Peyer's patch (tissue), 4 donors: Measurements from ENCODE around the gene ZNF664. TPM values are rescaled to one million over a fixed set of nuclear protein-coding genes. Genes with fewer than 3 reads are reported as not detected.

Experiments used
- DNase-seq, 3 donors: peaks; one replicate each; pipeline ENCODE4 v3.0.0-alpha.2; 2017 to 2019
- H3K27ac ChIP-seq, 4 donors: fragments of 200-600 bp; sonication (generic); one replicate each; pipeline ENCODE4 v1.5.1; 2016 to 2019
- H3K27me3 ChIP-seq, 2 donors: fragments of 200-600 bp; sonication (generic); one replicate each; pipeline ENCODE4 v1.5.1; 2019
- H3K36me3 ChIP-seq, 3 donors: fragments of 200-600 bp; sonication (generic); one replicate each; pipeline ENCODE4 v1.5.1; 2016 to 2019
- H3K4me1 ChIP-seq, 4 donors: fragments of 200-600 bp; sonication (generic); one replicate each; pipeline ENCODE4 v1.5.1; 2016 to 2019
- H3K4me3 ChIP-seq, 4 donors: fragments of 200-600 bp; sonication (generic); 1 replicate in 3 of 4; 2 replicates in 1 of 4; pipeline ENCODE4 v1.5.1; 2016 to 2019; ENCODE audit warnings: mild to moderate bottlenecking in 1 of 4
- H3K9me3 ChIP-seq, 4 donors: fragments of 200-600 bp; sonication (generic); one replicate each; pipeline ENCODE4 v1.5.1; 2016 to 2019; ENCODE audit warnings: mild to moderate bottlenecking in 1 of 4
- CTCF ChIP-seq, 6 experiments: fragments of 450-650 bp in 4 of 6; fragments of 200-600 bp in 2 of 6; sonication (generic) in 1 of 6; IDR thresholded peaks; one replicate each; pipeline ENCODE4 v1.5.1; 2017 to 2019; ENCODE audit warnings: antibody characterized with exemption in 6 of 6, mild to moderate bottlenecking in 3 of 6, moderate library complexity in 1 of 6
- POLR2A ChIP-seq, 2 donors: fragments of 450-650 bp; IDR thresholded peaks; one replicate each; pipeline ENCODE4 v1.5.1; 2017; ENCODE audit warnings: antibody characterized with exemption in 2 of 2, mild to moderate bottlenecking in 2 of 2, moderate library complexity in 2 of 2
- total RNA-seq, 4 donors: library from RNA; depleted of rRNA; stranded (reverse); fragments of >200 nt; gene quantifications; one replicate each; pipeline ENCODE4 v1.1.0, GENCODE V29; 2016

Gene ZNF664
- total RNA-seq, 4 donors from 2014 or later: 75.9 to 160 (median 114) TPM

- no peaks in the 10 kb centered on the region for H3K27me3 ChIP-seq
Observed at GRCh38 chr12:124035163-124035562, 62.1 kb downstream of the ZNF664 start.

GRCh38 chr12:124036171-124036598 is 63.2 kb downstream of the ZNF664 start:
- TF ChIP-seq CTCF (IDR thresholded peaks at IDR 0.05) (no peak), POLR2A (IDR thresholded peaks at IDR 0.05) (no peak)
- no peak for DNase-seq

More at GRCh38 chr12:124035163-124035562, 62.1 kb downstream of the ZNF664 start:
- Histone ChIP-seq H3K9me3 (no peaks in the 10 kb centered on the region), H3K4me1 (no peaks in the 10 kb centered on the region), H3K4me3 (no peak overlapping the region), H3K36me3 (no peaks in the 10 kb centered on the region), H3K27ac (no peak overlapping the region)
- DNase-seq: no peak
- TF ChIP-seq CTCF (IDR thresholded peaks at IDR 0.05): no peak
- TF ChIP-seq POLR2A (IDR thresholded peaks at IDR 0.05): no peak

GRCh38 chr12:124036657-124037109 is 63.7 kb downstream of the ZNF664 start:
- no peaks in the 10 kb centered on the region for H3K9me3 ChIP-seq
- H3K4me3 ChIP-seq: no peak overlapping the region
- no peak overlapping the region for H3K27ac ChIP-seq
- H3K36me3 ChIP-seq: no peaks in the 10 kb centered on the region
- DNase-seq: peak in 2 of 3 donors; percentile 22 to 65
- TF ChIP-seq POLR2A (IDR thresholded peaks at IDR 0.05): no peak
- TF ChIP-seq CTCF (IDR thresholded peaks at IDR 0.05): peak; percentile 79 to 95 (median 92)
- no peaks in the 10 kb centered on the region for H3K4me1 ChIP-seq
- no peaks in the 10 kb centered on the region for H3K27me3 ChIP-seq

More at GRCh38 chr12:124036171-124036598, 63.2 kb downstream of the ZNF664 start:
- Histone ChIP-seq H3K4me3 (no peak overlapping the region), H3K27ac (no peak overlapping the region), H3K27me3 (no peaks in the 10 kb centered on the region), H3K9me3 (no peaks in the 10 kb centered on the region), H3K4me1 (no peaks in the 10 kb centered on the region), H3K36me3 (no peaks in the 10 kb centered on the region)

GRCh38 chr12:124037331-124037730 is 64.3 kb downstream of the ZNF664 start:
- H3K27me3 ChIP-seq: no peaks in the 10 kb centered on the region
- TF ChIP-seq CTCF (IDR thresholded peaks at IDR 0.05): no peak
- no peak for TF ChIP-seq POLR2A (IDR thresholded peaks at IDR 0.05)
- DNase-seq: no peak
- no peak overlapping the region for H3K27ac ChIP-seq
- H3K36me3 ChIP-seq: no peaks in the 10 kb centered on the region
- no peaks in the 10 kb centered on the region for H3K9me3 ChIP-seq
- H3K4me1 ChIP-seq: no peaks in the 10 kb centered on the region
- H3K4me3 ChIP-seq: no peak overlapping the region

GRCh38 chr12:124039276-124039675 is 66.3 kb downstream of the ZNF664 start:
- Histone ChIP-seq H3K36me3 (no peaks in the 10 kb centered on the region), H3K9me3 (no peaks in the 10 kb centered on the region), H3K27ac (no peak overlapping the region), H3K4me3 (no peak overlapping the region), H3K4me1 (no peaks in the 10 kb centered on the region), H3K27me3 (no peaks in the 10 kb centered on the region)
- no peak for TF ChIP-seq CTCF (IDR thresholded peaks at IDR 0.05)
- no peak for TF ChIP-seq POLR2A (IDR thresholded peaks at IDR 0.05)
- no peak for DNase-seq

GRCh38 chr12:124040291-124040690 is 67.3 kb downstream of the ZNF664 start:
- Histone ChIP-seq H3K27ac (no peak overlapping the region), H3K4me1 (no peaks in the 10 kb centered on the region), H3K9me3 (no peaks in the 10 kb centered on the region), H3K27me3 (no peaks in the 10 kb centered on the region), H3K36me3 (no peaks in the 10 kb centered on the region), H3K4me3 (no peak overlapping the region)
- TF ChIP-seq CTCF (IDR thresholded peaks at IDR 0.05) (no peak), POLR2A (IDR thresholded peaks at IDR 0.05) (no peak)
- no peak for DNase-seq
